ENCODE data around the gene ZNF213.

The ZNF213 gene

GRCh38 chr16:3101841-3102470 is 32.9 kb upstream of the ZNF213 start:
- no peak for DNase-seq

- DNase-seq: peak; percentile 85
These were observed 28.5 kb upstream of the ZNF213 start for GRCh38 chr16:3106205-3106928.

- DNase-seq: peak; percentile 74
These were observed 22.6 kb upstream of the ZNF213 start, which contains the start of gene ZNF205 for GRCh38 chr16:3112058-3112880. Gene ZNF205, plus strand, starts transcription at chr16:3112586. Its CDS starts 845 bp downstream, at chr16:3113431.

GRCh38 chr16:3112881-3113574 is 21.8 kb upstream of the ZNF213 start:
- DNase-seq: no peak

GRCh38 chr16:3113765-3114479 is 20.9 kb upstream of the ZNF213 start:
- no peak for DNase-seq

- DNase-seq: no peak
These were observed 19.8 kb upstream of the ZNF213 start for GRCh38 chr16:3115003-3115402.

GRCh38 chr16:3115561-3115960 is 19.3 kb upstream of the ZNF213 start:
- no peak for DNase-seq

- no peak for DNase-seq
These were observed 16.5 kb upstream of the ZNF213 start for GRCh38 chr16:3118204-3118790.

GRCh38 chr16:3118846-3119245 is 16.0 kb upstream of the ZNF213 start:
- no peak for DNase-seq

GRCh38 chr16:3119286-3119685 is 15.5 kb upstream of the ZNF213 start:
- no peak for DNase-seq

GRCh38 chr16:3119701-3120408 is 15.0 kb upstream of the ZNF213 start:
- no peak for DNase-seq

GRCh38 chr16:3120435-3120834 is 14.4 kb upstream of the ZNF213 start:
- DNase-seq: no peak

GRCh38 chr16:3121851-3122467 is 12.9 kb upstream of the ZNF213 start:
- no peak for DNase-seq

- DNase-seq: no peak
These were observed 11.8 kb upstream of the ZNF213 start for GRCh38 chr16:3122926-3123570.

GRCh38 chr16:3123986-3124886 is 10.6 kb upstream of the ZNF213 start:
- peak; percentile 93 for DNase-seq

- no peak for DNase-seq
These were observed 7.1 kb upstream of the ZNF213 start for GRCh38 chr16:3127745-3128144.

GRCh38 chr16:3129137-3130131 is 5.4 kb upstream of the ZNF213 start:
- DNase-seq: peak; percentile 58
